WTC11 (cell line): ENCODE results near the gene TPBG. TPM values are rescaled to one million over a fixed set of nuclear protein-coding genes. Genes with fewer than 3 reads are reported as not detected.

Experiments
- ATAC-seq: fragments of 200-7000 bp; cut with Tn5 transposase; 2 replicates; pipeline ENCODE4 v1.10.0; 2021; ENCODE audit warnings: mild to moderate bottlenecking, moderate library complexity
- CTCF ChIA-PET: fragments of 300-600 bp; sonication (Branson Sonifier 250); formaldehyde crosslinking; loops from one replicate; lab custom pipeline; 2021; ENCODE audit warnings: antibody characterized with exemption; lab: Charles Lee
- POLR2A ChIA-PET: fragments of 350-600 bp; sonication (Branson Sonifier 250); formaldehyde crosslinking; loops from one replicate; lab custom pipeline; 2021; ENCODE audit warnings: antibody characterized with exemption; lab: Charles Lee
- DNase-seq: peaks from one replicate; pipeline ENCODE4 v3.0.0; 2021; ENCODE audit warnings: low spot score
- H3K27ac Mint-ChIP-seq: 2 replicates; pipeline ENCODE4 v1.8.0; 2021; ENCODE audit warnings: mixed read lengths
- H3K27me3 Mint-ChIP-seq: 2 replicates; pipeline ENCODE4 v1.8.0; 2021; ENCODE audit warnings: low read depth, mild to moderate bottlenecking, moderate library complexity, mixed read lengths
- H3K36me3 Mint-ChIP-seq: 2 replicates; pipeline ENCODE4 v1.8.0; 2021; ENCODE audit warnings: mixed read lengths
- H3K4me1 Mint-ChIP-seq: 2 replicates; pipeline ENCODE4 v1.8.0; 2022; ENCODE audit warnings: mixed read lengths
- H3K4me3 Mint-ChIP-seq: 2 replicates; pipeline ENCODE4 v1.8.0; 2021; ENCODE audit warnings: mild to moderate bottlenecking, moderate library complexity, mixed read lengths
- H3K9me3 Mint-ChIP-seq: 2 replicates; pipeline ENCODE4 v1.8.0; 2021; ENCODE audit warnings: mixed read lengths
- ATF1 ChIP-seq: sonication (generic); formaldehyde crosslinking; IDR thresholded peaks from 2 replicates; pipeline ENCODE4 v1.8.1; 2023; ENCODE audit warnings: mild to moderate bottlenecking, moderate library complexity, missing genetic modification reagents
- CBFB ChIP-seq: sonication (generic); formaldehyde crosslinking; IDR thresholded peaks from 2 replicates; pipeline ENCODE4 v1.8.1; 2022; ENCODE audit warnings: mild to moderate bottlenecking, low read depth, missing genetic modification reagents
- CREM ChIP-seq: sonication (generic); formaldehyde crosslinking; IDR thresholded peaks from 2 replicates; pipeline ENCODE4 v1.8.1; 2022; ENCODE audit warnings: mild to moderate bottlenecking, missing genetic modification reagents, moderate library complexity
- ELF4 ChIP-seq: sonication (generic); formaldehyde crosslinking; IDR thresholded peaks from 2 replicates; pipeline ENCODE4 v1.8.1; 2022; ENCODE audit warnings: low read depth, mild to moderate bottlenecking, moderate library complexity, missing genetic modification reagents
- EMX1 ChIP-seq: fragments of 250-450 bp; sonication (Bioruptor Pico); IDR thresholded peaks from 2 replicates; pipeline ENCODE4 v1.8.0; 2021; ENCODE audit warnings: mild to moderate bottlenecking
- GTF2I ChIP-seq: fragments of 250-450 bp; sonication (Bioruptor Pico); conservative IDR thresholded peaks from 2 replicates; pipeline ENCODE4 v1.4.0; 2021; ENCODE audit warnings: mild to moderate bottlenecking
- HMGA2 ChIP-seq: fragments of 250-450 bp; sonication (Bioruptor Pico); IDR thresholded peaks from 2 replicates; pipeline ENCODE4 v1.4.0; 2021; ENCODE audit warnings: mild to moderate bottlenecking, moderate library complexity
- IRF2 ChIP-seq: sonication (generic); formaldehyde crosslinking; IDR thresholded peaks from 2 replicates; pipeline ENCODE4 v1.8.0; 2022; ENCODE audit warnings: low read depth, missing genetic modification reagents, borderline replicate concordance
- KAT7 ChIP-seq: sonication (generic); formaldehyde crosslinking; IDR thresholded peaks from 2 replicates; pipeline ENCODE4 v1.8.1; 2023; ENCODE audit warnings: missing genetic modification reagents, mild to moderate bottlenecking, borderline replicate concordance
- MXD4 ChIP-seq: fragments of 250-450 bp; sonication (Bioruptor Pico); IDR thresholded peaks from 2 replicates; pipeline ENCODE4 v1.8.0; 2021; ENCODE audit warnings: mild to moderate bottlenecking, moderate library complexity, borderline replicate concordance
- RELA ChIP-seq: sonication (generic); formaldehyde crosslinking; IDR thresholded peaks from 2 replicates; pipeline ENCODE4 v1.8.1; 2022; ENCODE audit warnings: missing genetic modification reagents, mild to moderate bottlenecking, borderline replicate concordance
- TCF7 ChIP-seq: sonication (generic); formaldehyde crosslinking; IDR thresholded peaks from 2 replicates; pipeline ENCODE4 v1.8.0; 2022; ENCODE audit warnings: mild to moderate bottlenecking, low read depth, missing genetic modification reagents, moderate library complexity
- TP53 ChIP-seq: sonication (generic); formaldehyde crosslinking; IDR thresholded peaks from 2 replicates; pipeline ENCODE4 v1.8.1; 2023; ENCODE audit warnings: mild to moderate bottlenecking, missing genetic modification reagents
- ZNF232 ChIP-seq: sonication (generic); formaldehyde crosslinking; IDR thresholded peaks from 2 replicates; pipeline ENCODE4 v1.8.0; 2022; ENCODE audit warnings: mild to moderate bottlenecking, missing genetic modification reagents
- ZNF263 ChIP-seq: sonication (generic); formaldehyde crosslinking; IDR thresholded peaks from 2 replicates; pipeline ENCODE4 v1.8.1; 2022; ENCODE audit warnings: low read depth, mild to moderate bottlenecking, moderate library complexity, missing genetic modification reagents
- total RNA-seq: library from RNA; stranded (reverse); gene quantifications from 3 replicates; pipeline ENCODE4 v1.2.3, GENCODE V29; 2021
- TF ChIP-seq, protein P1 (sequence below): sonication (generic); formaldehyde crosslinking; IDR thresholded peaks from 2 replicates; pipeline ENCODE4 v1.8.1; 2022; ENCODE audit warnings: low read depth, mild to moderate bottlenecking, moderate library complexity, missing genetic modification reagents, borderline replicate concordance
- TF ChIP-seq, protein P2 (sequence below): fragments of 250-450 bp; sonication (Bioruptor Pico); IDR thresholded peaks from 2 replicates; pipeline ENCODE4 v2.1.2; 2022; ENCODE audit warnings: mild to moderate bottlenecking, moderate library complexity
- TF ChIP-seq, protein P3 (sequence below): sonication (generic); formaldehyde crosslinking; IDR thresholded peaks from 2 replicates; pipeline ENCODE4 v1.8.1; 2022; ENCODE audit warnings: missing genetic modification reagents, borderline replicate concordance
- TF ChIP-seq, protein P4 (sequence below): fragments of 250-450 bp; sonication (Bioruptor Pico); IDR thresholded peaks from 2 replicates; pipeline ENCODE4 v1.9.0; 2021; ENCODE audit warnings: moderate library complexity, mild to moderate bottlenecking, inconsistent platforms, borderline replicate concordance
- TF ChIP-seq, protein P5 (sequence below): sonication (generic); formaldehyde crosslinking; IDR thresholded peaks from 2 replicates; pipeline ENCODE4 v1.8.1; 2023; ENCODE audit warnings: mild to moderate bottlenecking, moderate library complexity, missing genetic modification reagents
- TF ChIP-seq, protein P6 (sequence below): sonication (generic); formaldehyde crosslinking; IDR thresholded peaks from 2 replicates; pipeline ENCODE4 v1.8.0; 2023; ENCODE audit warnings: mild to moderate bottlenecking, missing genetic modification reagents

TPBG gene
- total RNA-seq, 1 experiment from 2014 or later, result 35.3 TPM

DNA sequence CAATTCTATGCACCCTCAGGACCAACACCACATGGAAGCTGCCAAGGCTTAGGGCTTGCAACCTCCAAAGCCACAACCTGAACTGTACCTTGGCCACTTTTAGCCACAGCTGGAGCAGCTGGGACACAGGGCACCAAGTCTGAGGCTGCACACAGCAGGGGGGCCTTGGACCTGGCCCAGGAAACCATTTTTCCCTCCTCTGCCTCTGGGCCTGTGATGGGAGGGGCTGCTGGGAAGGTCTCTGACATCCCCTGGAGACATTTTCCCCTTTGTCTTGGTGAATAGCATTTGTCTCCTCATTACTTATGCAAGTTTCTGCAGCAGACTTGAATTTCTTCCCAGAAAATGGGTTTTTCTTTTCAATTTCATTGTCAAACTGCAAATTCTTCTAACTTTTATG is 13.0 kb downstream of the TPBG start:
- H3K4me1 Mint-ChIP-seq, result peaks cover 11% of the 10 kb centered on the region

DNA sequence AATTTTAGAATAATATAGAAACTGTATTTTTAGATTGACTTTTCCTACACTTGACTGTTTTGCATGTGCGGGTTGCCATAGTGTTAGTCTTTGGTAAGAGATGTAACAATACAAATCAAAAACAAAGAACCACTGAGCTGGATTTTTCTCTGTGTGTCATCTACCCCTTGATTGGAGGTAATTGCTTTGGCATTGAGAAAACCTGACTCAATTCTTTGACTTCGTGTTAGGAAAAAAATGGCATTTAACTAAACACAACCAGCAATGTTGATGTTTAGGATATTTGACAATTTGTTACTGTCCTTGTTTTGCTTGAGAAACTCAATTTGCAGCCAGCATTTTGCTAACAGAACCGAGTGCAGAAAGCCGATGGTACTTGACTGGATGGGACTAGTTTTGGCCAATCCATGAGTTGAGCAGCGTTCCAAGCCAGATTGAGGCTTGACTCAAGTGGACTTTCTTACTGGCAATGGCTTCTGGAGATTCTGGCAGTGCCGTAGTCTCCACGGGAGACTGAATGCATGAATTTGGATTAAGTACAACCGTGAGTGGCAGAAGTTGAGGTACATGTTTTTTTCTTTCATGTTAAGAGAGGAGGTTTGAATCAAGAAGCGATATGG is 17.1 kb downstream of the TPBG start:
- Mint-ChIP-seq H3K4me3 (no peak overlapping the region), H3K27ac (peak overlapping the region; percentile 36), H3K4me1 (peaks cover 36% of the 10 kb centered on the region), H3K9me3 (peaks cover 29% of the 10 kb centered on the region), H3K36me3 (peaks cover 24% of the 10 kb centered on the region), H3K27me3 (no peaks in the 10 kb centered on the region)
- TF ChIP-seq, protein P1, sequence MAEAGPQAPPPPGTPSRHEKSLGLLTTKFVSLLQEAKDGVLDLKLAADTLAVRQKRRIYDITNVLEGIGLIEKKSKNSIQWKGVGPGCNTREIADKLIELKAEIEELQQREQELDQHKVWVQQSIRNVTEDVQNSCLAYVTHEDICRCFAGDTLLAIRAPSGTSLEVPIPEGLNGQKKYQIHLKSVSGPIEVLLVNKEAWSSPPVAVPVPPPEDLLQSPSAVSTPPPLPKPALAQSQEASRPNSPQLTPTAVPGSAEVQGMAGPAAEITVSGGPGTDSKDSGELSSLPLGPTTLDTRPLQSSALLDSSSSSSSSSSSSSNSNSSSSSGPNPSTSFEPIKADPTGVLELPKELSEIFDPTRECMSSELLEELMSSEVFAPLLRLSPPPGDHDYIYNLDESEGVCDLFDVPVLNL (CRISPR knock-in tag), result no peak
- TF ChIP-seq, protein P2, sequence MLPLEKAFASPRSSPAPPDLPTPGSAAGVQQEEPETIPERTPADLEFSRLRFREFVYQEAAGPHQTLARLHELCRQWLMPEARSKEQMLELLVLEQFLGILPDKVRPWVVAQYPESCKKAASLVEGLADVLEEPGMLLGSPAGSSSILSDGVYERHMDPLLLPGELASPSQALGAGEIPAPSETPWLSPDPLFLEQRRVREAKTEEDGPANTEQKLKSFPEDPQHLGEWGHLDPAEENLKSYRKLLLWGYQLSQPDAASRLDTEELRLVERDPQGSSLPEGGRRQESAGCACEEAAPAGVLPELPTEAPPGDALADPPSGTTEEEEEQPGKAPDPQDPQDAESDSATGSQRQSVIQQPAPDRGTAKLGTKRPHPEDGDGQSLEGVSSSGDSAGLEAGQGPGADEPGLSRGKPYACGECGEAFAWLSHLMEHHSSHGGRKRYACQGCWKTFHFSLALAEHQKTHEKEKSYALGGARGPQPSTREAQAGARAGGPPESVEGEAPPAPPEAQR (CRISPR knock-in tag), result no peak
- TF ChIP-seq IRF2, result no peak
- TF ChIP-seq RELA (CRISPR knock-in tag), result no peak
- TF ChIP-seq MXD4, result no peak
- no peak for TF ChIP-seq ZNF263 (CRISPR knock-in tag)
- no peak for TF ChIP-seq TP53
- no peak for TF ChIP-seq ELF4
- TF ChIP-seq, protein P3, sequence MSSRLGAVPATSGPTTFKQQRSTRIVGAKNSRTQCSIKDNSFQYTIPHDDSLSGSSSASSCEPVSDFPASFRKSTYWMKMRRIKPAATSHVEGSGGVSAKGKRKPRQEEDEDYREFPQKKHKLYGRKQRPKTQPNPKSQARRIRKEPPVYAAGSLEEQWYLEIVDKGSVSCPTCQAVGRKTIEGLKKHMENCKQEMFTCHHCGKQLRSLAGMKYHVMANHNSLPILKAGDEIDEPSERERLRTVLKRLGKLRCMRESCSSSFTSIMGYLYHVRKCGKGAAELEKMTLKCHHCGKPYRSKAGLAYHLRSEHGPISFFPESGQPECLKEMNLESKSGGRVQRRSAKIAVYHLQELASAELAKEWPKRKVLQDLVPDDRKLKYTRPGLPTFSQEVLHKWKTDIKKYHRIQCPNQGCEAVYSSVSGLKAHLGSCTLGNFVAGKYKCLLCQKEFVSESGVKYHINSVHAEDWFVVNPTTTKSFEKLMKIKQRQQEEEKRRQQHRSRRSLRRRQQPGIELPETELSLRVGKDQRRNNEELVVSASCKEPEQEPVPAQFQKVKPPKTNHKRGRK (CRISPR knock-in tag), result no peak
- no peak for ATAC-seq
- ChIA-PET CTCF (no interaction called here), POLR2A (no interaction called here)
- DNase-seq, result no peak

More for the DNA sequence above, 13.0 kb downstream of the TPBG start:
- Mint-ChIP-seq H3K27me3 (no peaks in the 10 kb centered on the region), H3K9me3 (peaks cover 35% of the 10 kb centered on the region), H3K27ac (no peak overlapping the region), H3K36me3 (peaks cover 35% of the 10 kb centered on the region), H3K4me3 (no peak overlapping the region)
- ChIA-PET POLR2A (no interaction called here), CTCF (interaction anchor here (1.4 kb wide), 1 partner anchor 29 kb away, joined by 3 read pairs; no protein-coding TSS in a partner anchor)
- no peak for ATAC-seq
- no peak for DNase-seq
- TF ChIP-seq, protein P4, sequence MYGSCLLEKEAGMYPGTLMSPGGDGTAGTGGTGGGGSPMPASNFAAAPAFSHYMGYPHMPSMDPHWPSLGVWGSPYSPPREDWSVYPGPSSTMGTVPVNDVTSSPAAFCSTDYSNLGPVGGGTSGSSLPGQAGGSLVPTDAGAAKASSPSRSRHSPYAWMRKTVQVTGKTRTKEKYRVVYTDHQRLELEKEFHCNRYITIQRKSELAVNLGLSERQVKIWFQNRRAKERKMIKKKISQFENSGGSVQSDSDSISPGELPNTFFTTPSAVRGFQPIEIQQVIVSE (CRISPR knock-in tag), result no peak
- TF ChIP-seq CBFB (no peak), ATF1 (CRISPR knock-in tag) (no peak), KAT7 (no peak), CREM (CRISPR knock-in tag) (no peak), EMX1 (CRISPR knock-in tag) (no peak), TCF7 (CRISPR knock-in tag) (no peak), ZNF232 (CRISPR knock-in tag) (no peak), GTF2I (CRISPR knock-in tag) (no peak), HMGA2 (CRISPR knock-in tag) (no peak)
- TF ChIP-seq, protein P3 (CRISPR knock-in tag), result no peak
- TF ChIP-seq, protein P5, sequence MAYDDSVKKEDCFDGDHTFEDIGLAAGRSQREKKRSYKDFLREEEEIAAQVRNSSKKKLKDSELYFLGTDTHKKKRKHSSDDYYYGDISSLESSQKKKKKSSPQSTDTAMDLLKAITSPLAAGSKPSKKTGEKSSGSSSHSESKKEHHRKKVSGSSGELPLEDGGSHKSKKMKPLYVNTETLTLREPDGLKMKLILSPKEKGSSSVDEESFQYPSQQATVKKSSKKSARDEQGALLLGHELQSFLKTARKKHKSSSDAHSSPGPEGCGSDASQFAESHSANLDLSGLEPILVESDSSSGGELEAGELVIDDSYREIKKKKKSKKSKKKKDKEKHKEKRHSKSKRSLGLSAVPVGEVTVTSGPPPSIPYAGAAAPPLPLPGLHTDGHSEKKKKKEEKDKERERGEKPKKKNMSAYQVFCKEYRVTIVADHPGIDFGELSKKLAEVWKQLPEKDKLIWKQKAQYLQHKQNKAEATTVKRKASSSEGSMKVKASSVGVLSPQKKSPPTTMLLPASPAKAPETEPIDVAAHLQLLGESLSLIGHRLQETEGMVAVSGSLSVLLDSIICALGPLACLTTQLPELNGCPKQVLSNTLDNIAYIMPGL (CRISPR knock-in tag), result no peak
- TF ChIP-seq, protein P6, sequence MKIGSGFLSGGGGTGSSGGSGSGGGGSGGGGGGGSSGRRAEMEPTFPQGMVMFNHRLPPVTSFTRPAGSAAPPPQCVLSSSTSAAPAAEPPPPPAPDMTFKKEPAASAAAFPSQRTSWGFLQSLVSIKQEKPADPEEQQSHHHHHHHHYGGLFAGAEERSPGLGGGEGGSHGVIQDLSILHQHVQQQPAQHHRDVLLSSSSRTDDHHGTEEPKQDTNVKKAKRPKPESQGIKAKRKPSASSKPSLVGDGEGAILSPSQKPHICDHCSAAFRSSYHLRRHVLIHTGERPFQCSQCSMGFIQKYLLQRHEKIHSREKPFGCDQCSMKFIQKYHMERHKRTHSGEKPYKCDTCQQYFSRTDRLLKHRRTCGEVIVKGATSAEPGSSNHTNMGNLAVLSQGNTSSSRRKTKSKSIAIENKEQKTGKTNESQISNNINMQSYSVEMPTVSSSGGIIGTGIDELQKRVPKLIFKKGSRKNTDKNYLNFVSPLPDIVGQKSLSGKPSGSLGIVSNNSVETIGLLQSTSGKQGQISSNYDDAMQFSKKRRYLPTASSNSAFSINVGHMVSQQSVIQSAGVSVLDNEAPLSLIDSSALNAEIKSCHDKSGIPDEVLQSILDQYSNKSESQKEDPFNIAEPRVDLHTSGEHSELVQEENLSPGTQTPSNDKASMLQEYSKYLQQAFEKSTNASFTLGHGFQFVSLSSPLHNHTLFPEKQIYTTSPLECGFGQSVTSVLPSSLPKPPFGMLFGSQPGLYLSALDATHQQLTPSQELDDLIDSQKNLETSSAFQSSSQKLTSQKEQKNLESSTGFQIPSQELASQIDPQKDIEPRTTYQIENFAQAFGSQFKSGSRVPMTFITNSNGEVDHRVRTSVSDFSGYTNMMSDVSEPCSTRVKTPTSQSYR (CRISPR knock-in tag), result no peak
